ENCODE results near the gene LMNB1.
A peak's percentile ranks its signal among the peaks of the same experiment; 100 is the strongest.
"Not testable (repeated sequence)": the region's sequence is repeated elsewhere in the genome, so short reads cannot be mapped to it uniquely, and the experiment has no call there.

LMNB1 gene

GRCh38 chr5:126831156-126831555 is 54.2 kb downstream of the LMNB1 start:
- Histone ChIP-seq H3K27ac (ENCODE audit: low read length) (no peak overlapping the region), H3K9me3 (ENCODE audit: control insufficient read depth in 1 of 2, low read length in 2 of 2) (no peaks in the 10 kb centered on the region), H3K27me3 (ENCODE audit: low read depth, low read length) (no peaks in the 10 kb centered on the region), H3K36me3 (ENCODE audit: control insufficient read depth in 1 of 2, insufficient read depth in 2 of 2, low read length in 2 of 2) (peaks cover 0 to 6% of the 10 kb centered on the region in 2 donors), H3K4me1 (ENCODE audit: control insufficient read depth in 1 of 2, insufficient read depth in 2 of 2, low read length in 2 of 2) (no peaks in the 10 kb centered on the region), H3K4me3 (ENCODE audit: low read depth in 1 of 2, low read length in 2 of 2) (no peak overlapping the region)

- Histone ChIP-seq H3K9me3 (ENCODE audit: control insufficient read depth in 1 of 2, low read length in 2 of 2) (no peaks in the 10 kb centered on the region), H3K36me3 (ENCODE audit: control insufficient read depth in 1 of 2, insufficient read depth in 2 of 2, low read length in 2 of 2) (no peaks in the 10 kb centered on the region), H3K4me3 (ENCODE audit: low read depth in 1 of 2, low read length in 2 of 2) (no peak overlapping the region), H3K4me1 (ENCODE audit: control insufficient read depth in 1 of 2, insufficient read depth in 2 of 2, low read length in 2 of 2) (no peaks in the 10 kb centered on the region), H3K27ac (ENCODE audit: low read length) (no peak overlapping the region), H3K27me3 (ENCODE audit: low read depth, low read length) (no peaks in the 10 kb centered on the region)
Measured at GRCh38 chr5:126836778-126837177, 59.8 kb downstream of the LMNB1 start.

GRCh38 chr5:126837242-126837641 is 60.3 kb downstream of the LMNB1 start:
- Histone ChIP-seq H3K27ac (ENCODE audit: low read length) (no peak overlapping the region), H3K36me3 (ENCODE audit: control insufficient read depth in 1 of 2, insufficient read depth in 2 of 2, low read length in 2 of 2) (no peaks in the 10 kb centered on the region), H3K4me1 (ENCODE audit: control insufficient read depth in 1 of 2, insufficient read depth in 2 of 2, low read length in 2 of 2) (no peaks in the 10 kb centered on the region)

GRCh38 chr5:126837906-126838539 is 61.1 kb downstream of the LMNB1 start:
- Histone ChIP-seq H3K9me3 (ENCODE audit: control insufficient read depth in 1 of 2, low read length in 2 of 2) (no peaks in the 10 kb centered on the region), H3K4me1 (ENCODE audit: control insufficient read depth in 1 of 2, insufficient read depth in 2 of 2, low read length in 2 of 2) (no peaks in the 10 kb centered on the region), H3K27ac (ENCODE audit: low read length) (no peak overlapping the region), H3K36me3 (ENCODE audit: control insufficient read depth in 1 of 2, insufficient read depth in 2 of 2, low read length in 2 of 2) (no peaks in the 10 kb centered on the region), H3K27me3 (ENCODE audit: low read depth, low read length) (no peaks in the 10 kb centered on the region), H3K4me3 (ENCODE audit: low read depth in 1 of 2, low read length in 2 of 2) (no peak overlapping the region)

More at GRCh38 chr5:126837242-126837641, 60.3 kb downstream of the LMNB1 start:
- H3K27me3 ChIP-seq (ENCODE audit: low read depth, low read length) = no peaks in the 10 kb centered on the region
- no peak overlapping the region for H3K4me3 ChIP-seq (ENCODE audit: low read depth in 1 of 2, low read length in 2 of 2)
- no peaks in the 10 kb centered on the region for H3K9me3 ChIP-seq (ENCODE audit: control insufficient read depth in 1 of 2, low read length in 2 of 2)

- not testable (repeated sequence) for H3K27me3 ChIP-seq (ENCODE audit: low read depth, low read length); H3K9me3 ChIP-seq (ENCODE audit: control insufficient read depth in 1 of 2, low read length in 2 of 2); H3K4me3 ChIP-seq (ENCODE audit: low read depth in 1 of 2, low read length in 2 of 2); H3K36me3 ChIP-seq (ENCODE audit: control insufficient read depth in 1 of 2, insufficient read depth in 2 of 2, low read length in 2 of 2); H3K4me1 ChIP-seq (ENCODE audit: control insufficient read depth in 1 of 2, insufficient read depth in 2 of 2, low read length in 2 of 2); H3K27ac ChIP-seq (ENCODE audit: low read length)
Measured at GRCh38 chr5:126839407-126839806, 62.5 kb downstream of the LMNB1 start.

- not testable (repeated sequence) for H3K9me3 ChIP-seq (ENCODE audit: control insufficient read depth in 1 of 2, low read length in 2 of 2); H3K4me3 ChIP-seq (ENCODE audit: low read depth in 1 of 2, low read length in 2 of 2); H3K27me3 ChIP-seq (ENCODE audit: low read depth, low read length); H3K27ac ChIP-seq (ENCODE audit: low read length); H3K36me3 ChIP-seq (ENCODE audit: control insufficient read depth in 1 of 2, insufficient read depth in 2 of 2, low read length in 2 of 2); H3K4me1 ChIP-seq (ENCODE audit: control insufficient read depth in 1 of 2, insufficient read depth in 2 of 2, low read length in 2 of 2)
Measured at GRCh38 chr5:126843375-126843774, 66.4 kb downstream of the LMNB1 start.

GRCh38 chr5:126845470-126846070 is 68.6 kb downstream of the LMNB1 start:
- not testable (repeated sequence) for H3K27me3 ChIP-seq (ENCODE audit: low read depth, low read length); H3K4me3 ChIP-seq (ENCODE audit: low read depth in 1 of 2, low read length in 2 of 2); H3K36me3 ChIP-seq (ENCODE audit: control insufficient read depth in 1 of 2, insufficient read depth in 2 of 2, low read length in 2 of 2); H3K9me3 ChIP-seq (ENCODE audit: control insufficient read depth in 1 of 2, low read length in 2 of 2); H3K4me1 ChIP-seq (ENCODE audit: control insufficient read depth in 1 of 2, insufficient read depth in 2 of 2, low read length in 2 of 2); H3K27ac ChIP-seq (ENCODE audit: low read length)

- Histone ChIP-seq H3K4me1 (ENCODE audit: control insufficient read depth in 1 of 2, insufficient read depth in 2 of 2, low read length in 2 of 2) (peaks cover 0 to 8% of the 10 kb centered on the region in 2 donors), H3K27me3 (ENCODE audit: low read depth, low read length) (no peaks in the 10 kb centered on the region), H3K36me3 (ENCODE audit: control insufficient read depth in 1 of 2, insufficient read depth in 2 of 2, low read length in 2 of 2) (no peaks in the 10 kb centered on the region), H3K27ac (ENCODE audit: low read length) (peak overlapping the region; percentile 7), H3K4me3 (ENCODE audit: low read depth in 1 of 2, low read length in 2 of 2) (no peak overlapping the region), H3K9me3 (ENCODE audit: control insufficient read depth in 1 of 2, low read length in 2 of 2) (no peaks in the 10 kb centered on the region)
Measured at GRCh38 chr5:126846344-126846743, 69.4 kb downstream of the LMNB1 start.

GRCh38 chr5:126846744-126847455 is 70.0 kb downstream of the LMNB1 start:
- H3K4me1 ChIP-seq (ENCODE audit: control insufficient read depth in 1 of 2, insufficient read depth in 2 of 2, low read length in 2 of 2) = peaks cover 0 to 8% of the 10 kb centered on the region in 2 donors
- H3K9me3 ChIP-seq (ENCODE audit: control insufficient read depth in 1 of 2, low read length in 2 of 2) = no peaks in the 10 kb centered on the region
- H3K27ac ChIP-seq (ENCODE audit: low read length) = peak overlapping the region; percentile 7
- H3K4me3 ChIP-seq (ENCODE audit: low read depth in 1 of 2, low read length in 2 of 2) = no peak overlapping the region
- no peaks in the 10 kb centered on the region for H3K36me3 ChIP-seq (ENCODE audit: control insufficient read depth in 1 of 2, insufficient read depth in 2 of 2, low read length in 2 of 2)
- H3K27me3 ChIP-seq (ENCODE audit: low read depth, low read length) = no peaks in the 10 kb centered on the region

- H3K4me1 ChIP-seq (ENCODE audit: control insufficient read depth in 1 of 2, insufficient read depth in 2 of 2, low read length in 2 of 2) = peaks cover 0 to 8% of the 10 kb centered on the region in 2 donors
- no peaks in the 10 kb centered on the region for H3K27me3 ChIP-seq (ENCODE audit: low read depth, low read length)
- H3K9me3 ChIP-seq (ENCODE audit: control insufficient read depth in 1 of 2, low read length in 2 of 2) = no peaks in the 10 kb centered on the region
- H3K27ac ChIP-seq (ENCODE audit: low read length) = no peak overlapping the region
- H3K4me3 ChIP-seq (ENCODE audit: low read depth in 1 of 2, low read length in 2 of 2) = no peak overlapping the region
- H3K36me3 ChIP-seq (ENCODE audit: control insufficient read depth in 1 of 2, insufficient read depth in 2 of 2, low read length in 2 of 2) = no peaks in the 10 kb centered on the region
Measured at GRCh38 chr5:126847456-126847820, 70.5 kb downstream of the LMNB1 start.

GRCh38 chr5:126847826-126848251 is 70.9 kb downstream of the LMNB1 start:
- Histone ChIP-seq H3K36me3 (ENCODE audit: control insufficient read depth in 1 of 2, insufficient read depth in 2 of 2, low read length in 2 of 2) (no peaks in the 10 kb centered on the region), H3K4me3 (ENCODE audit: low read depth in 1 of 2, low read length in 2 of 2) (no peak overlapping the region), H3K27me3 (ENCODE audit: low read depth, low read length) (no peaks in the 10 kb centered on the region), H3K9me3 (ENCODE audit: control insufficient read depth in 1 of 2, low read length in 2 of 2) (no peaks in the 10 kb centered on the region), H3K27ac (ENCODE audit: low read length) (no peak overlapping the region), H3K4me1 (ENCODE audit: control insufficient read depth in 1 of 2, insufficient read depth in 2 of 2, low read length in 2 of 2) (peaks cover 0 to 8% of the 10 kb centered on the region in 2 donors)
